Fibroblast of skin of scalp (primary cell): ENCODE data around the gene DNAH11.
A peak's percentile ranks its signal among the peaks of the same experiment; 100 is the strongest.
"Not testable (repeated sequence)": the region's sequence is repeated elsewhere in the genome, so short reads cannot be mapped to it uniquely, and the experiment has no call there.

Experiments
- DNase-seq: peaks from one replicate; pipeline ENCODE4 v3.0.0-alpha.2; 2013

The DNAH11 gene

GRCh38 chr7:21778953-21779352, 236.1 kb downstream of the DNAH11 start:
- DNase-seq, result no peak

- DNase-seq, result no peak
Observed at GRCh38 chr7:21782996-21783395, 240.2 kb downstream of the DNAH11 start.

- no peak for DNase-seq
Observed at GRCh38 chr7:21784989-21785388, 242.2 kb downstream of the DNAH11 start.

GRCh38 chr7:21805791-21806190, 263.0 kb downstream of the DNAH11 start:
- no peak for DNase-seq

GRCh38 chr7:21806388-21806787, 263.5 kb downstream of the DNAH11 start:
- DNase-seq, result no peak

- no peak for DNase-seq
Observed at GRCh38 chr7:21819048-21819447, 276.2 kb downstream of the DNAH11 start.

GRCh38 chr7:21828841-21829240, 286.0 kb downstream of the DNAH11 start:
- no peak for DNase-seq

GRCh38 chr7:21829731-21830130, 286.9 kb downstream of the DNAH11 start:
- no peak for DNase-seq

- no peak for DNase-seq
Observed at GRCh38 chr7:21844742-21845141, 301.9 kb downstream of the DNAH11 start.

GRCh38 chr7:21850531-21851285, 307.9 kb downstream of the DNAH11 start:
- peak; percentile 79 for DNase-seq

- DNase-seq, result no peak
Observed at GRCh38 chr7:21851559-21851967, 308.7 kb downstream of the DNAH11 start.

GRCh38 chr7:21865631-21866204, 322.9 kb downstream of the DNAH11 start:
- DNase-seq, result not testable (repeated sequence)

GRCh38 chr7:21866731-21867130, 323.9 kb downstream of the DNAH11 start:
- no peak for DNase-seq

GRCh38 chr7:21867226-21867625, 324.4 kb downstream of the DNAH11 start:
- DNase-seq, result no peak

GRCh38 chr7:21867816-21868575, 325.2 kb downstream of the DNAH11 start:
- DNase-seq, result no peak

GRCh38 chr7:21868576-21868850, 325.7 kb downstream of the DNAH11 start:
- no peak for DNase-seq

- peak; percentile 13 for DNase-seq
Observed at GRCh38 chr7:21869785-21870402, 327.1 kb downstream of the DNAH11 start.

GRCh38 chr7:21883069-21883468, 340.2 kb downstream of the DNAH11 start:
- no peak for DNase-seq

GRCh38 chr7:21883501-21883900, 340.7 kb downstream of the DNAH11 start:
- not testable (repeated sequence) for DNase-seq

GRCh38 chr7:21884496-21884895, 341.7 kb downstream of the DNAH11 start:
- no peak for DNase-seq

- DNase-seq, result no peak
Observed at GRCh38 chr7:21886396-21886795, 343.6 kb downstream of the DNAH11 start.

GRCh38 chr7:21887353-21887752, 344.5 kb downstream of the DNAH11 start:
- DNase-seq, result no peak

GRCh38 chr7:21887779-21888178, 344.9 kb downstream of the DNAH11 start:
- no peak for DNase-seq
